OCI-LY3 (cell line): ENCODE measurements around the gene PPM1K.

Source experiments
- EZH2phosphoT487 ChIP-seq: fragments of 200-600 bp; shearing (Covaris generic); IDR thresholded peaks from 2 replicates; pipeline ENCODE4 v1.6.1; 2018; ENCODE audit warnings: antibody characterized with exemption, mixed run types, low read depth
- TF ChIP-seq, protein P1 (sequence below): fragments of 200-600, 300-600 bp; sonication (generic); IDR thresholded peaks from 2 replicates; pipeline ENCODE4 v1.5.1; 2014; ENCODE audit warnings: antibody characterized with exemption, low read length, low read depth

DNA sequence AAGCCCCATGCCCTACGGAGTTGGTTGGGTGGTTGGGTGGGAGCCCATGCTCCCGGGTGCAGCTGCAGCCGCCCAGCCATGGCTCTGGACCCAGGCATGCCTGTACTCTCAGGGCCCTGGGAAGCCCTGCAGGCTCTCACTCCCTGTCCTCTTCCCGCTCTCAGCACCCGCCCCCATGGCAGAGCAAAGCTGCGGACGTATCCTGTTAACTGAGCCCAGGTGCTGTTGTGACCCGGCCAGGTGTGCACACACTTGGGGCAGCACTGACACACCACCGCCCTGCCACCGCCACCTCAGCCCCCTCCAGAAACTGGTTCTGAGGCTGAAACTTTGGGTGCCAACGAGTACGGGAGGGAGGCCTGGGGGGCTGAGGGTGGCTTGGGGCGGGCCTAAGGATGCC, 40.3 kb downstream of the PPM1K start:
- TF ChIP-seq, protein P1, sequence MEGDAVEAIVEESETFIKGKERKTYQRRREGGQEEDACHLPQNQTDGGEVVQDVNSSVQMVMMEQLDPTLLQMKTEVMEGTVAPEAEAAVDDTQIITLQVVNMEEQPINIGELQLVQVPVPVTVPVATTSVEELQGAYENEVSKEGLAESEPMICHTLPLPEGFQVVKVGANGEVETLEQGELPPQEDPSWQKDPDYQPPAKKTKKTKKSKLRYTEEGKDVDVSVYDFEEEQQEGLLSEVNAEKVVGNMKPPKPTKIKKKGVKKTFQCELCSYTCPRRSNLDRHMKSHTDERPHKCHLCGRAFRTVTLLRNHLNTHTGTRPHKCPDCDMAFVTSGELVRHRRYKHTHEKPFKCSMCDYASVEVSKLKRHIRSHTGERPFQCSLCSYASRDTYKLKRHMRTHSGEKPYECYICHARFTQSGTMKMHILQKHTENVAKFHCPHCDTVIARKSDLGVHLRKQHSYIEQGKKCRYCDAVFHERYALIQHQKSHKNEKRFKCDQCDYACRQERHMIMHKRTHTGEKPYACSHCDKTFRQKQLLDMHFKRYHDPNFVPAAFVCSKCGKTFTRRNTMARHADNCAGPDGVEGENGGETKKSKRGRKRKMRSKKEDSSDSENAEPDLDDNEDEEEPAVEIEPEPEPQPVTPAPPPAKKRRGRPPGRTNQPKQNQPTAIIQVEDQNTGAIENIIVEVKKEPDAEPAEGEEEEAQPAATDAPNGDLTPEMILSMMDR: no peak
- no peak for TF ChIP-seq EZH2phosphoT487
